Liver (tissue), 3 donors: ENCODE results near the gene CCSER2.

Source experiments
- GABPA ChIP-seq, 2 donors: IDR thresholded peaks in 1 of 2; conservative IDR thresholded peaks in 1 of 2; 2 replicates each; pipeline ENCODE4 v1.6.1; 2016; ENCODE audit warnings: antibody characterized with exemption in 2 of 2, mild to moderate bottlenecking in 1 of 2, moderate library complexity in 1 of 2
- TAF1 ChIP-seq: conservative IDR thresholded peaks from 2 replicates; pipeline ENCODE4 v1.6.1; 2016; ENCODE audit warnings: antibody characterized with exemption, mild to moderate bottlenecking
- TF ChIP-seq, protein P1 (sequence below): fragments of 150-350 bp; IDR thresholded peaks from 2 replicates; pipeline ENCODE4 v1.5.1; 2017; ENCODE audit warnings: improper control_type of control experiment, low read depth, low read length; ENCODE audit not compliant: missing input control
- donor health status: healthy.
- donor health status: healthy.

DNA sequence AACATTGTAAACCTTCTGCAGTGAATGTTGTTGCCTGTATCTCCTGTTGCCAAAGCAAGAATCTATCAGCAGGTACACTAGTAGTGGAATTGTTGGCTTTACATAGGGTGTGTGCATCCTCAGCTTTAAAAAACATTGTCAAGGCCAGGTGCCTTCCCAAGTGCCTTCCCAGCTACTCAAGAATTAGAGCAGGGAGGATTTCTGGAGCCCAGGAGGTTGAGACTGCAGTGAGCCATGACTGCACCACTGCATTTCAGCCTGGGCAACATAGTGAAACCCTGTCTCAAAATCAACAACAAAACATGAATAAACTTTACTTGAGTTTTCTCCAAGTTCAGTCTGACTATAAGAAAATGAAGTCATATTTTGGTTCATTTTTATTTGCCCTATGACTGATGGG, 217.3 kb downstream of the CCSER2 start:
- TF ChIP-seq, protein P1, sequence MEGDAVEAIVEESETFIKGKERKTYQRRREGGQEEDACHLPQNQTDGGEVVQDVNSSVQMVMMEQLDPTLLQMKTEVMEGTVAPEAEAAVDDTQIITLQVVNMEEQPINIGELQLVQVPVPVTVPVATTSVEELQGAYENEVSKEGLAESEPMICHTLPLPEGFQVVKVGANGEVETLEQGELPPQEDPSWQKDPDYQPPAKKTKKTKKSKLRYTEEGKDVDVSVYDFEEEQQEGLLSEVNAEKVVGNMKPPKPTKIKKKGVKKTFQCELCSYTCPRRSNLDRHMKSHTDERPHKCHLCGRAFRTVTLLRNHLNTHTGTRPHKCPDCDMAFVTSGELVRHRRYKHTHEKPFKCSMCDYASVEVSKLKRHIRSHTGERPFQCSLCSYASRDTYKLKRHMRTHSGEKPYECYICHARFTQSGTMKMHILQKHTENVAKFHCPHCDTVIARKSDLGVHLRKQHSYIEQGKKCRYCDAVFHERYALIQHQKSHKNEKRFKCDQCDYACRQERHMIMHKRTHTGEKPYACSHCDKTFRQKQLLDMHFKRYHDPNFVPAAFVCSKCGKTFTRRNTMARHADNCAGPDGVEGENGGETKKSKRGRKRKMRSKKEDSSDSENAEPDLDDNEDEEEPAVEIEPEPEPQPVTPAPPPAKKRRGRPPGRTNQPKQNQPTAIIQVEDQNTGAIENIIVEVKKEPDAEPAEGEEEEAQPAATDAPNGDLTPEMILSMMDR, result no peak
- TF ChIP-seq TAF1, result no peak
- no peak for TF ChIP-seq GABPA (IDR thresholded peaks at IDR 0.05 in 1 of 2, conservative IDR thresholded peaks at IDR 0.05 in 1 of 2)
